Fibroblast of pulmonary artery (primary cell): ENCODE data around the gene PRIMA1.

Experiments used
- DNase-seq: peaks from one replicate; pipeline ENCODE4 v3.0.0-alpha.2; 2010; ENCODE audit warnings: low read depth
- H3K4me3 ChIP-seq: replicated peaks from 2 replicates; pipeline ENCODE4 v1.5.1; 2011; ENCODE audit warnings: low read depth, mild to moderate bottlenecking, control low read depth, low read length, moderate library complexity
- CTCF ChIP-seq: IDR thresholded peaks from 2 replicates; pipeline ENCODE4 v1.5.1; 2011; ENCODE audit warnings: mild to moderate bottlenecking, control low read depth, low read length, inconsistent platforms; ENCODE audit errors: missing control alignments

The PRIMA1 gene

GRCh38 chr14:93757206-93757605 lies 31.1 kb downstream of the PRIMA1 start:
- no peak for DNase-seq
- no peak for TF ChIP-seq CTCF
- no peak overlapping the region for H3K4me3 ChIP-seq

GRCh38 chr14:93753647-93754046 lies 34.6 kb downstream of the PRIMA1 start:
- no peak for TF ChIP-seq CTCF
- no peak for DNase-seq
- no peak overlapping the region for H3K4me3 ChIP-seq

- no peak for TF ChIP-seq CTCF
- H3K4me3 ChIP-seq: no peak overlapping the region
- DNase-seq: no peak
These were observed 35.2 kb downstream of the PRIMA1 start for GRCh38 chr14:93752980-93753561.

- TF ChIP-seq CTCF: no peak
- DNase-seq: no peak
- H3K4me3 ChIP-seq: no peak overlapping the region
These were observed 36.2 kb downstream of the PRIMA1 start for GRCh38 chr14:93751946-93752655.

- H3K4me3 ChIP-seq: no peak overlapping the region
- no peak for TF ChIP-seq CTCF
- DNase-seq: no peak
These were observed 39.2 kb downstream of the PRIMA1 start for GRCh38 chr14:93749076-93749420.

GRCh38 chr14:93748208-93749075 lies 39.8 kb downstream of the PRIMA1 start:
- no peak overlapping the region for H3K4me3 ChIP-seq
- DNase-seq: no peak
- no peak for TF ChIP-seq CTCF
